ENCODE results near the gene CHP1. TPM values are rescaled to one million over a fixed set of nuclear protein-coding genes. Genes with fewer than 3 reads are reported as not detected.

The CHP1 gene
- total and polyA plus RNA-seq, 9 of the 15 experiments (the other 6 are each of a cell fraction or from before 2014, with no cell fraction given) = 31.7 to 83.4 (median 67.6) TPM

DNA sequence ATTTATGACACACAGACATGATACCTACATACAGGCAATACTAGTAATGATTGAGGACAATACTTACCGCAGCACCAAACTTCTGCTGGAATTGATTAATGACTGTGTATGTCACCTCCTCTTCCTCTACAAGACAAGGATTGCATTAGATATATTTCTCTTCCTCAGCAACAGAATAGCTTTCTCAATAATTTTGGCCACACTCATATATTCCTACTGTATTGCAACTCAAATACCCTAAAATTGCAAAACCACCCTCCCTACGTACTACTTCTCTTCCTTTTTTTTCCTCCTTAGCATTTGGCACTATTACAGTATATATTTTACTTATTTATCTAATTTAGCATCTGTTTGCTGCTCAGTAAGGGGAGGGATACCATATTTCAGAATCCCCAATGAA, 15.4 kb upstream of the CHP1 start:
- FAIRE-seq (no peak), DNase-seq (ENCODE audit: extremely low read depth in 1 of 4, low spot score in 3 of 4) (no peak), ATAC-seq (no peak)
- POLR2A ChIA-PET = interaction anchor here (1.1 kb wide), 1 partner anchor 15 kb away, joined by 3 read pairs; the partner anchor contains the start of gene EXD1
- in situ Hi-C loops (cut with MboI) = no loop called here
- no peaks in the 10 kb centered on the region for H4K20me1 ChIP-seq (replicated peaks; ENCODE audit: control insufficient read depth, insufficient read depth, low read length)
- no peaks in the 10 kb centered on the region for H3K9me1 ChIP-seq (ENCODE audit: control insufficient read depth, insufficient read depth, low read length)
- 39% methylated on average over 2 of the region's 2 CpGs for WGBS (ENCODE audit: insufficient coverage, low coverage, missing lambda C conversion rate)
- intact Hi-C loops (cut with micrococcal nuclease) = no loop called here
- TF ChIP-seq MEIS2 (IDR thresholded peaks at IDR 0.05; ENCODE audit: partially characterized antibody) (peak; percentile 19), OTX1 (CRISPR knock-in tag; IDR thresholded peaks at IDR 0.05) (no peak)
- TF ChIP-seq, protein P1, sequence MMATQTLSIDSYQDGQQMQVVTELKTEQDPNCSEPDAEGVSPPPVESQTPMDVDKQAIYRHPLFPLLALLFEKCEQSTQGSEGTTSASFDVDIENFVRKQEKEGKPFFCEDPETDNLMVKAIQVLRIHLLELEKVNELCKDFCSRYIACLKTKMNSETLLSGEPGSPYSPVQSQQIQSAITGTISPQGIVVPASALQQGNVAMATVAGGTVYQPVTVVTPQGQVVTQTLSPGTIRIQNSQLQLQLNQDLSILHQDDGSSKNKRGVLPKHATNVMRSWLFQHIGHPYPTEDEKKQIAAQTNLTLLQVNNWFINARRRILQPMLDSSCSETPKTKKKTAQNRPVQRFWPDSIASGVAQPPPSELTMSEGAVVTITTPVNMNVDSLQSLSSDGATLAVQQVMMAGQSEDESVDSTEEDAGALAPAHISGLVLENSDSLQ (IDR thresholded peaks at IDR 0.05) = peak; percentile 27; the same call in 1 of the 2 replicates
- H2AFZ ChIP-seq (ENCODE audit: low read depth, low read length) = no peak overlapping the region
- no peaks in the 10 kb centered on the region for H3K79me2 ChIP-seq (ENCODE audit: control insufficient read depth, insufficient read depth, low read length)
- no TSS peak for BruUV-seq (replicated peaks)
- CTCF ChIA-PET (ENCODE audit: low intra/inter-chr PET ratio) = no interaction called here
- H3K4me2 ChIP-seq (ENCODE audit: insufficient read depth, low read length) = no peak overlapping the region
- H3K27me3 ChIP-seq (ENCODE audit: control insufficient read depth in 2 of 2, insufficient read depth in 2 of 2, low read length in 2 of 2) = peaks cover 0 to 4% of the 10 kb centered on the region in 2 experiments; a peak in 3 of 5 replicates
- H3K9ac ChIP-seq (ENCODE audit: insufficient read depth in 1 of 2, low read depth in 2 of 2, low read length in 2 of 2) = no peak overlapping the region
- no peaks in the 10 kb centered on the region for H3K36me3 ChIP-seq (ENCODE audit: control insufficient read depth, insufficient read depth, low read length)
- no peaks in the 10 kb centered on the region for H3K9me3 ChIP-seq (replicated peaks; ENCODE audit: control insufficient read depth, insufficient read depth, low read depth, low read length)
- H3K4me1 ChIP-seq (replicated peaks in 1 of 2; ENCODE audit: control insufficient read depth in 2 of 2, insufficient read depth in 2 of 2, low read length in 2 of 2) = no peaks in the 10 kb centered on the region
- no peak overlapping the region for H3K27ac ChIP-seq (ENCODE audit: extremely low read depth, low read depth, low read length)
- no peak overlapping the region for H3K4me3 ChIP-seq

DNA sequence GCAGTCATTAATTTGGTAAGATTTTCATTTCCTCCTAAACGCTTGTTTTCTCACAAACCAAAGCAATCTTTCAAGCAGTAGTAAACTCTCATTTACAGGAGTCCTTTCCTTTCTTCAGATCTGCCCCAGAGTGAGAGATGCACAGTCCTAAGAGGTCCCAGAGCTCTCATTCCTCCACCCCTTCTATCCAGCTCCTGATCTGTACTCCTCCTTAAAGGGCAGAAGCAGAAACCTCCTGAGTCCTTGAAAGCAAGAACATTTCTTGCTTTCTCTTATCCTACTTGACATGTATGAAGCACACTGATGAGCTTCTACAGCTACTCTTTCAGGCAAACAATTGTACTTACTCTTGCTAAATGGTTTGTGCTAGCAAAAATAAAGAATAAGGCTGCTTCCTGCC, 12.2 kb upstream of the CHP1 start:
- Histone ChIP-seq H3K9me3 (replicated peaks; ENCODE audit: control insufficient read depth, insufficient read depth, low read depth, low read length) (no peaks in the 10 kb centered on the region), H3K4me3 (no peak overlapping the region), H3K4me1 (replicated peaks in 1 of 2; ENCODE audit: control insufficient read depth in 2 of 2, insufficient read depth in 2 of 2, low read length in 2 of 2) (no peaks in the 10 kb centered on the region; a peak in 1 of 5 replicates), H3K4me2 (ENCODE audit: insufficient read depth, low read length) (no peak overlapping the region), H2AFZ (ENCODE audit: low read depth, low read length) (0 out of 2 replicates have a peak overlapping the region, but pooled peaks have one; percentile 14), H4K20me1 (replicated peaks; ENCODE audit: control insufficient read depth, insufficient read depth, low read length) (no peaks in the 10 kb centered on the region), H3K79me2 (ENCODE audit: control insufficient read depth, insufficient read depth, low read length) (no peaks in the 10 kb centered on the region), H3K9ac (ENCODE audit: insufficient read depth in 1 of 2, low read depth in 2 of 2, low read length in 2 of 2) (no peak overlapping the region), H3K9me1 (ENCODE audit: control insufficient read depth, insufficient read depth, low read length) (no peaks in the 10 kb centered on the region), H3K27me3 (ENCODE audit: control insufficient read depth in 2 of 2, insufficient read depth in 2 of 2, low read length in 2 of 2) (peaks cover 0 to 4% of the 10 kb centered on the region in 2 experiments; a peak in 2 of 5 replicates), H3K36me3 (ENCODE audit: control insufficient read depth, insufficient read depth, low read length) (no peaks in the 10 kb centered on the region), H3K27ac (ENCODE audit: extremely low read depth, low read depth, low read length) (no peak overlapping the region)
- no TSS peak for BruUV-seq (replicated peaks)
- intact Hi-C loops (cut with micrococcal nuclease) (no loop called here), in situ Hi-C loops (cut with MboI) (no loop called here)
- DNase-seq (ENCODE audit: extremely low read depth in 1 of 4, low spot score in 3 of 4) (no peak), ATAC-seq (peak; percentile 46; the same call in 2 of the 3 replicates), FAIRE-seq (no peak)
- WGBS (ENCODE audit: insufficient coverage, low coverage, missing lambda C conversion rate) = 0% methylated on average over 1 of the region's 1 CpG
- CTCF ChIA-PET (ENCODE audit: low intra/inter-chr PET ratio) = no interaction called here
- POLR2A ChIA-PET = interaction anchor here (0.6 to 1.4 kb wide), 3 partner anchors 12 to 234 kb away, joined by 3 to 4 read pairs (median 3); partner anchors contain the start of genes CHP1 and EXD1
- TF ChIP-seq ZNF583 (CRISPR knock-in tag; IDR thresholded peaks at IDR 0.05) (no peak), ZNF707 (CRISPR knock-in tag; conservative IDR thresholded peaks at IDR 0.05) (no peak)

Data from K562 (cell line).